Astrocyte of the cerebellum (primary cell): Measurements from ENCODE around the gene KHNYN.
"Not testable (repeated sequence)": the region's sequence is repeated elsewhere in the genome, so short reads cannot be mapped to it uniquely, and the experiment has no call there.

ENCODE experiments used
- DNase-seq: peaks from one replicate; pipeline ENCODE4 v3.0.0-alpha.2; 2011; ENCODE audit warnings: low read depth
- H3K4me3 ChIP-seq: 2 replicates; pipeline ENCODE4 v1.5.1; 2011; ENCODE audit warnings: mild to moderate bottlenecking, low read depth, low read length, moderate library complexity
- CTCF ChIP-seq: IDR thresholded peaks from 2 replicates; pipeline ENCODE4 v1.5.1; 2012; ENCODE audit warnings: low read length, low read depth, moderate library complexity, mild to moderate bottlenecking; ENCODE audit errors: missing control alignments
- in situ Hi-C: cut with HindIII; loops from 2 replicates; pipeline ENCODE4 v1.10.0; 2017; ENCODE audit warnings: low sequenced_read_pairs

KHNYN gene

GRCh38 chr14:24429395-24430142, at the start of gene KHNYN, which contains the start of gene CBLN3:
Gene KHNYN (plus strand): TSS chr14:24429954. CDS start chr14:24430731, 777 bp downstream.
Gene CBLN3 (minus strand): TSS chr14:24429668. CDS start chr14:24429054, 614 bp downstream.
- DNase-seq: peak; percentile 75
- in situ Hi-C loops: loop anchor here (10.0 kb wide), 1 partner anchor 225 kb away; the partner anchor contains the start of gene TSSK4
- peak within 1 kb of the TSS; percentile 74 for H3K4me3 ChIP-seq
- TF ChIP-seq CTCF: no peak

- in situ Hi-C loops: no loop called here
- no peak for DNase-seq
- H3K4me3 ChIP-seq: no peak overlapping the region
- TF ChIP-seq CTCF: no peak
Measured at GRCh38 chr14:24381363-24382063, 48.2 kb upstream of the KHNYN start.

DNA sequence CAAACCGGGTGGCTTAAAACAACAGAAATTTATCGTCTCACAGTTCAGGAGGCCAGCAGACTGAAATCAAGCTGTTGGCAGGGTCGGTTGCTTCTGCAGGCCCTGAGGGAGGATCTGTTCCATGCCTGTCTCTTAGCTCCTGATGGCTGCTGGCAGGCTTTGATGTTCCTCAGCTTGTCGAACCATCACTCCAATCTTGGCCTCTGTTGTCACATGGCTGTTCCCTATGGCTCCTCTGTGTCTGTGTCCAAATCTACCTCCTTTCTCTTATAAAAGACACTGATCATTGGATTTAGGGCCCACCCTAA, 47.7 kb upstream of the KHNYN start:
- no peak for TF ChIP-seq CTCF

GRCh38 chr14:24384169-24384568, 45.6 kb upstream of the KHNYN start:
- no peak overlapping the region for H3K4me3 ChIP-seq
- no peak for DNase-seq
- TF ChIP-seq CTCF: no peak
- in situ Hi-C loops: no loop called here

More for the DNA sequence above, 47.7 kb upstream of the KHNYN start:
- no peak overlapping the region for H3K4me3 ChIP-seq
- DNase-seq: no peak
- in situ Hi-C loops: no loop called here

DNA sequence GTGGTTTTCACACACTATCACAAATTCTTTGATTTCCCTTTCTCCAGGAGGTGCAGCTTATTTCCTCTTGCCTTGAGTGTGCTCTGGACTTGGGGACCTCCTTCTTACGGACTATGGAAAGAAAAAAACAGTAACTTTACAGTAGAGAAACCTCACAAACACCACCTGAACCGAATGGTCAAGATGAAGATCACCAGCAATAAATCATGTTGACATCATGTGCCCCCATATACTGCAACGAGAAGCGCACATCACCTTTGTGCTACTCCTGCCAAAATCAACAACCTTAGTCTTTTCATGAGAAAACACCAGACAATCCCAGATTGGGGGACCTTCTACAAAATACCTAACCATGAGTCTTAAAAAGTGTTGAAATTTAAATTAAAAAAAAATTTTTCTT, 44.2 kb upstream of the KHNYN start:
- no peak for TF ChIP-seq CTCF

GRCh38 chr14:24387009-24387345, 42.8 kb upstream of the KHNYN start:
- no peak for TF ChIP-seq CTCF
- in situ Hi-C loops: no loop called here
- no peak for DNase-seq
- no peak overlapping the region for H3K4me3 ChIP-seq

More for the DNA sequence above, 44.2 kb upstream of the KHNYN start:
- in situ Hi-C loops: no loop called here
- DNase-seq: no peak
- no peak overlapping the region for H3K4me3 ChIP-seq

DNA sequence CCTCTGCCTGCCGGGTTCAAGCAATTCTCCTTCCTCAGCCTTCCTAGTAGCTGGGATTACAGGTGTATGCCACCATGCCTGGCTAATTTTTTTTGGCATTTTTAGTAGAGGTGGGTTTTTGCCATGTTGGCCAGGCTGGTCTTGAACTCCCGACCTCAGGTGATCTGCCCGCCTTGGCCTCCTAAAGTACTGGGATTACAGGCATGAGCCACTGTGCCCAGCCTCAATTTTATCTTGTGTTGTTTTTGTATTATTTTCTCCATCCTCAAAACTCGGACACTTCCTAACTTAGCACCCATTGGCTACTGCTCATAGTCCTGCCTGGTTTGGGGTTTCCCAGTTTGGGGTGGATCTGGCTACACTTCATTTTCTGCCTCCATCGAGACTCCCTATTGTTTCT, 42.2 kb upstream of the KHNYN start:
- H3K4me3 ChIP-seq, in situ Hi-C loops, DNase-seq: not testable (repeated sequence)
